Prostate gland (tissue), 2 donors: ENCODE data around the gene PDE4D. TPM values are rescaled to one million over a fixed set of nuclear protein-coding genes. Genes with fewer than 3 reads are reported as not detected.

Source experiments
- DNase-seq: peaks from one replicate; pipeline ENCODE4 v3.0.0-alpha.2; 2019; ENCODE audit warnings: low spot score
- H3K27ac ChIP-seq, 2 donors: fragments of 200-600 bp; sonication (generic); 2 replicates each; pipeline ENCODE4 v1.5.1; 2017 to 2019
- H3K27me3 ChIP-seq: fragments of 200-600 bp; sonication (generic); replicated peaks from 2 replicates; pipeline ENCODE4 v1.5.1; 2019; ENCODE audit not compliant: insufficient read depth
- H3K36me3 ChIP-seq, 2 donors: fragments of 200-600 bp; sonication (generic); 1 replicate in 1 of 2; 2 replicates in 1 of 2; pipeline versions ENCODE4 v1.5.1 to v1.8.1; 2017 to 2019
- H3K4me1 ChIP-seq: fragments of 200-600 bp; sonication (generic); replicated peaks from 2 replicates; pipeline ENCODE4 v1.5.1; 2019
- H3K4me3 ChIP-seq, 2 donors: fragments of 200-600 bp; sonication (generic); 2 replicates each; pipeline ENCODE4 v1.5.1; 2017 to 2019
- H3K9me3 ChIP-seq: fragments of 200-600 bp; sonication (generic); 2 replicates; pipeline ENCODE4 v1.5.1; 2017
- POLR2A ChIP-seq: fragments of 450-650 bp; IDR thresholded peaks from one replicate; pipeline ENCODE4 v1.6.1; 2016; ENCODE audit warnings: antibody characterized with exemption, mild to moderate bottlenecking
- POLR2AphosphoS5 ChIP-seq: sonication (generic); formaldehyde crosslinking; IDR thresholded peaks from one replicate; pipeline ENCODE4 v1.6.1; 2017; ENCODE audit warnings: antibody characterized with exemption
- WGBS: methylation state at CpG from one replicate; pipeline ENCODE4 v1.1.5; 2018; 5-methylcytosine and 5-hydroxymethylcytosine counted together
- intact Hi-C: fragments of 100-400 bp; cut with DNase I; formaldehyde crosslinking; loops from one replicate; pipeline ENCODE4 v1.14.2; 2022
- total RNA-seq, 2 donors: library from RNA; depleted of rRNA; stranded (reverse); fragments of >200 nt; gene quantifications; one replicate each; pipeline ENCODE4 v1.1.0, GENCODE V29; 2016
- TF ChIP-seq, protein P1 (sequence below), 4 experiments: fragments of 200-600 bp in 2 of 4; fragments of 450-650 bp in 2 of 4; sonication (generic) in 2 of 4; IDR thresholded peaks; 1 replicate in 3 of 4; 2 replicates in 1 of 4; pipeline ENCODE4 v1.5.1; 2016 to 2019; ENCODE audit warnings: antibody characterized with exemption in 4 of 4, mild to moderate bottlenecking in 2 of 4, moderate library complexity in 2 of 4

The PDE4D gene
- total RNA-seq, 2 donors from 2014 or later = 64.2 to 75.6 TPM

DNA sequence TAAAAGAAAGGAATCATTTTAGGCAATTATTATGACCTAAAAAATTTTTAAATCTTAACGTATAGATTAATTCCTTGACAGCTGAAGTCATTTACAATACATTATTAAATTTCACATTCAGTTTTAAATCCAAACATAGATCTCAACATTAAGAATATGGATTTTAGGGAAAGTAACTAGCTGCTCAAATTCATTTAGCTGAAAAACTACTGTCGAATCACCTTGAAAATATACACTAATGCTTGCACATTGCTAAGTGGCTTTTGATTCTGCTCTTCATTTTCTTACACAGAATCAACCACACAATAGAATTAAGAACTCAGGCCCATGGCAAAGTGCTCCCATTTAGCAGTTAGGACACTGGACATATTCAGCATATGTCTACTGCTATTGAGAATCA lies 856.5 kb downstream of the PDE4D start:
- Histone ChIP-seq H3K36me3 (no peaks in the 10 kb centered on the region), H3K27me3 (no peaks in the 10 kb centered on the region), H3K9me3 (no peaks in the 10 kb centered on the region), H3K4me3 (no peak overlapping the region), H3K27ac (peak overlapping the region; percentile 3 to 7), H3K4me1 (no peaks in the 10 kb centered on the region)
- TF ChIP-seq POLR2AphosphoS5 (no peak), POLR2A (no peak)
- TF ChIP-seq, protein P1, sequence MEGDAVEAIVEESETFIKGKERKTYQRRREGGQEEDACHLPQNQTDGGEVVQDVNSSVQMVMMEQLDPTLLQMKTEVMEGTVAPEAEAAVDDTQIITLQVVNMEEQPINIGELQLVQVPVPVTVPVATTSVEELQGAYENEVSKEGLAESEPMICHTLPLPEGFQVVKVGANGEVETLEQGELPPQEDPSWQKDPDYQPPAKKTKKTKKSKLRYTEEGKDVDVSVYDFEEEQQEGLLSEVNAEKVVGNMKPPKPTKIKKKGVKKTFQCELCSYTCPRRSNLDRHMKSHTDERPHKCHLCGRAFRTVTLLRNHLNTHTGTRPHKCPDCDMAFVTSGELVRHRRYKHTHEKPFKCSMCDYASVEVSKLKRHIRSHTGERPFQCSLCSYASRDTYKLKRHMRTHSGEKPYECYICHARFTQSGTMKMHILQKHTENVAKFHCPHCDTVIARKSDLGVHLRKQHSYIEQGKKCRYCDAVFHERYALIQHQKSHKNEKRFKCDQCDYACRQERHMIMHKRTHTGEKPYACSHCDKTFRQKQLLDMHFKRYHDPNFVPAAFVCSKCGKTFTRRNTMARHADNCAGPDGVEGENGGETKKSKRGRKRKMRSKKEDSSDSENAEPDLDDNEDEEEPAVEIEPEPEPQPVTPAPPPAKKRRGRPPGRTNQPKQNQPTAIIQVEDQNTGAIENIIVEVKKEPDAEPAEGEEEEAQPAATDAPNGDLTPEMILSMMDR (IDR thresholded peaks at IDR 0.05) = no peak
- WGBS = 68% methylated on average over 2 of the region's 2 CpGs
- no peak for DNase-seq
- intact Hi-C loops = loop anchor here (5.0 to 10.0 kb wide), 4 partner anchors 88 to 348 kb away; no protein-coding TSS in a partner anchor

DNA sequence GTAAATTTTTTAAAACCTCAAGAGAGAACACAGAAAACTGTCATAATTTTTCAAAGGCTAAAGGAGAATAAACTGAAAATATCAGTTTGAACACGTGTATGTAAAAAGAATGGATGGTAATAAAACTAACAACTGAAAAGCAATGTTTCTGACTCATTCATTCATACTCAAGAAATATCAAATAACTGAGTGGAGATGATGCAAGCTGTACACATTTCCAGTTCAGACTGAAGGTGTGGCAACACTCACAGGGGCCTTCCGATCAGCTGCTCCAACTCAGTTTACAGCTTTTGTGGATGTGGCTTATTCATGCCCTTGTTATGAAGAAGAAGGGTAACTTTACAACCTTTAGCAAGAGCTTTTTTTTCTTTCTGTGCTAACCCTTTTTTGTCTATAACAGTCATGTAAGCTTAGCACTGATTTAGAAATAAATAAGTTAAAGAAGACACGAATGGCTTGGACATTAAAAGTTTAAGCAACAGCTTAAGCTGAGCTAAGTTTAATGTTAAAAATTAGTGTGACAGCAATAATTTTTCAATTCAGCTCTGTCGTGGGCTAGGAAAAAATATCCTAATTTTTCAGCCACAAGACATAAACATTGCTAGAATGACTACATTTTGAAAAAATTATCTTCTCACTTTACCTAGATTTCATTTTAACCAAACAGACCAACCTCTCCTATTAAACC lies 857.1 kb downstream of the PDE4D start:
- TF ChIP-seq POLR2A (no peak), POLR2AphosphoS5 (peak; percentile 79)
- intact Hi-C loops = loop anchor here (5.0 to 10.0 kb wide), 4 partner anchors 88 to 348 kb away; no protein-coding TSS in a partner anchor
- 29% methylated on average over 4 of the region's 4 CpGs for WGBS
- H3K27me3 ChIP-seq = no peaks in the 10 kb centered on the region
- peak; percentile 39 for DNase-seq
- H3K36me3 ChIP-seq = no peaks in the 10 kb centered on the region
- H3K9me3 ChIP-seq = no peaks in the 10 kb centered on the region
- no peaks in the 10 kb centered on the region for H3K4me1 ChIP-seq
- H3K4me3 ChIP-seq = no peak overlapping the region
- peak overlapping the region; percentile 3 to 18 for H3K27ac ChIP-seq

DNA sequence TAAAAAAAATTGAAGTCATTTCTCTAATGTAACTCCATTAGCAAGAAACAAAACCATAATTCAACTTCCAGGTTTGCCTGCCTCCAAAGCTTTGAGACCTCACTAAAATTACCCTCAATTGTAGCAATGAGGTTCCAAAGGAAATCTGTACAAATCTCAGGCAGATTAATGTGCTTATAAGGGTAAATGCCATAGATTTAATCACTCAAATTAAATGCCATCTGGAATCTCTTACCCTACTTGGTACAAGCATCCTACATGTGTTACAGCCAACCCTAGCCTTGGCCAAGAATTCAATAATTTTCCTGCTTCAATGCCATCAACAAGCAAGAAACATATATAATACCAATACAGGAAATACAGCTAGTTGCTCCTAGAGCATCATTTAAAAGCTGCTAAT lies 857.8 kb downstream of the PDE4D start:
- intact Hi-C loops = loop anchor here (5.0 to 10.0 kb wide), 4 partner anchors 89 to 349 kb away; no protein-coding TSS in a partner anchor
- Histone ChIP-seq H3K4me3 (no peak overlapping the region), H3K27ac (peak overlapping the region in 1 of 2 donors; percentile 18), H3K4me1 (no peaks in the 10 kb centered on the region), H3K9me3 (no peaks in the 10 kb centered on the region), H3K27me3 (no peaks in the 10 kb centered on the region), H3K36me3 (no peaks in the 10 kb centered on the region)
- TF ChIP-seq, protein P1 (IDR thresholded peaks at IDR 0.05) = no peak
- no peak for TF ChIP-seq POLR2A
- no peak for TF ChIP-seq POLR2AphosphoS5
- no peak for DNase-seq

DNA sequence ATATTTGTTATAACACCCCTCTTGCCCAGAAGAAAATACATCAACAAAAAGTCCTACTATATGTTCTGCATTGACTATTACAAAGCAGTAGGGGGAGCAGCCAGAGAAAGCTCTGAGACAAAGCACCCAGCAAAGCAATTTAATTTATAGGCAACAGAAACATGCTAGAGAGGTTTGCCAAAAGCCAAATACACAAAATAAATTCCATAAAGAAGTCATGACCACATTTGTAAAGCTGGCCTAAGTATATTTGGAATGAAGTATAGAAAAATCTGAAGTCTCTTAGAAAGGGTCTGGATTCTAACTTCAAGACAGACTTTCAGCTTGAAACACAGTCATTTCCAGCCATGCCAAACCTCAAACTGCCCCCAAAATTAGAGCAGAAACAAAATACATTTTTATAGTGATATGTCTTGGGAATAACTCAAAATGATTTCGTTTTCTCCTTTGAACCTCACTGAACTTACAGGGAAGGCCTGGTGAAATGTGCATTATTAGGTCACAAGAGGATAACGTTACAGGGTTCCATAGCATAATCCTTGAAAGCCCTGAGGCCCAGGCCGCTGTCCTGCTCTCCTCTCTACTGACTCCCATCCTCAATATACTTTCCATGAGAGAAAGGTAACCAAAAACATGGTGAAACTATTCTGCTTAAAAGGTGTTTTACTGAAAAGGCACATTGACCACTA lies 858.9 kb downstream of the PDE4D start:
- H3K9me3 ChIP-seq = no peaks in the 10 kb centered on the region
- no peaks in the 10 kb centered on the region for H3K36me3 ChIP-seq
- 68% methylated on average over 3 of the region's 3 CpGs for WGBS
- H3K4me3 ChIP-seq = no peak overlapping the region
- H3K4me1 ChIP-seq = no peaks in the 10 kb centered on the region
- peak; percentile 28 for TF ChIP-seq POLR2AphosphoS5
- no peak for TF ChIP-seq POLR2A
- TF ChIP-seq, protein P1 (IDR thresholded peaks at IDR 0.05) = peak in 3 of 4 experiments; percentile 28 to 66 (median 56)
- H3K27ac ChIP-seq = no peak overlapping the region
- intact Hi-C loops = loop anchor here (5.0 to 10.0 kb wide), 4 partner anchors 90 to 350 kb away; no protein-coding TSS in a partner anchor
- no peaks in the 10 kb centered on the region for H3K27me3 ChIP-seq
- peak; percentile 19 for DNase-seq

DNA sequence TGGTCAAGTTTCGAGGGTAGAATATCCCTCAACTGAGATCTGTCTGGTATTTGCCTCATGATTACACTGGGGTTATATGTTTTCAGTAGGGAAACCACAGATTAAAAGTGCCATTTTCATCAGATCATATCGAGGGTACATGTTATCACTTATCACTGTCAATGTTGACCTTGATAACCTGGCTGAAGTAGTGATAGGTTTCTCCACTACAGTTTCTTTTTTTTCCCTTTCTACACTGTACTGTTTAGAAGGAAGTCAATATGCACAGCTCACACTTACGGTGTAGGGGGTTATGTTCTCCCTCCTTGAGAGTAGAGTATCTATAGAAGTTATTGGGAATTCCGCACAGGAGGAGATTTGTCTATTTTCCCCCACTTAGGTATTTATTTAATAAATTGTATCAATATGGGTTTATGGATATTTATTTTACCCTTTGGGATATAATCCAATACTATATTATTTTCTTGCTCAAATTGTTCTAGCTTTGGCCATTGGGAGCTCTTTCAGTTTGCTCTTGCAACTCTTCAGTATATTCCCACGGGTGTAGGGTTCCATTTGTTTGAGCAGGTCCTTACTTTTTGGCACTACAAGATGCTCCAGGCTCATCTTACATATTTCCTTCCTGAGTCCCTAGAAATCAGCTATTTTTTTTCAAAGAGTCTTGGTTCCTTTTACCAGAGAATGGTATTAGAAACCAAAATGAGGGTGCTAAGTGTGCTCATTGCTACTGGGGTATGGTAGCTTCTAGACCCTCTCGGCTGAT lies 866.2 kb downstream of the PDE4D start:
- Histone ChIP-seq H3K9me3 (no peaks in the 10 kb centered on the region), H3K4me1 (no peaks in the 10 kb centered on the region), H3K27ac (no peak overlapping the region), H3K27me3 (no peaks in the 10 kb centered on the region), H3K4me3 (no peak overlapping the region), H3K36me3 (no peaks in the 10 kb centered on the region)
- intact Hi-C loops = no loop called here
- no peak for DNase-seq
- 94% methylated on average over 6 of the region's 6 CpGs for WGBS
- TF ChIP-seq, protein P1 (IDR thresholded peaks at IDR 0.05) = no peak
- no peak for TF ChIP-seq POLR2A
- TF ChIP-seq POLR2AphosphoS5 = no peak
